HG02852 (cell line): Measurements from ENCODE around the gene DMC1.
A peak's percentile ranks its signal among the peaks of the same experiment; 100 is the strongest.

Source experiments
- ATAC-seq: cut with Tn5 transposase; IDR thresholded peaks from one replicate; pipeline ENCODE4 v1.9.1; 2021; ENCODE audit warnings: mild to moderate bottlenecking, moderate library complexity; ENCODE audit not compliant: unreplicated experiment

The DMC1 gene

DNA sequence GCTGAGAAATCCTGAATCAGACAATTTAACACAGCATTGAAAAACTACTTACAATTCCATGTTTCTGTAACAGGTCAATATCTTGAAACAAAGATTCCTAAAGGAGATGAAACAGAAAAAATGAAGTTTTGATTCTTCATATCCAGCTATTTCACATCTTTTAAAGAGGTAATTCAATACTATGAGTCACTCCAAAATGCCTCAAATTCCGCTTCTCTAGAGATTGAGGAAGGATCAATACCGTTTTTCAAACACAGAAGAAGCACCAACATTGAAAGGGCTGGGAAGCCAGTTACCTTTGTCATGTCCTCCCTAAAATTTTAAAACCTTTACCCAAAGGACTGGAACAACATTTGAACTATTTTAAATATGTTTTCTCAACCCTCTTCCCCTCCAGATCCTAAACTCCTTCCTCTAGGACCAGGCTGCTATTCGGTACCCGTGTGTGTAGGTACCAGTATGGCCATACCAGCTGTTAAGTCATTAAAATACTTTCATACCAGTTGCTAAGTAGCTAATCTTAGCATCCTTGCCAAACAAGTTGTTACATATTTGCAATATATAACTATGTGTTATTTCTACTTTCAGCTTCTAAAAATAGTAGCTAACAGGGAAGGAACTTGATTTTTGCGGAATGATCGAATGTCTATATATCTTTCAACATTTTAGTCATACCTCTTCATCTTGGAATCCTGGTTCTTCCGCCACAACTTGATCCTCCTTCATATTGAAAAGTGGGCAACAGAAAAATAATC, 2.3 kb downstream of the DMC1 start:
- no peak for ATAC-seq

DNA sequence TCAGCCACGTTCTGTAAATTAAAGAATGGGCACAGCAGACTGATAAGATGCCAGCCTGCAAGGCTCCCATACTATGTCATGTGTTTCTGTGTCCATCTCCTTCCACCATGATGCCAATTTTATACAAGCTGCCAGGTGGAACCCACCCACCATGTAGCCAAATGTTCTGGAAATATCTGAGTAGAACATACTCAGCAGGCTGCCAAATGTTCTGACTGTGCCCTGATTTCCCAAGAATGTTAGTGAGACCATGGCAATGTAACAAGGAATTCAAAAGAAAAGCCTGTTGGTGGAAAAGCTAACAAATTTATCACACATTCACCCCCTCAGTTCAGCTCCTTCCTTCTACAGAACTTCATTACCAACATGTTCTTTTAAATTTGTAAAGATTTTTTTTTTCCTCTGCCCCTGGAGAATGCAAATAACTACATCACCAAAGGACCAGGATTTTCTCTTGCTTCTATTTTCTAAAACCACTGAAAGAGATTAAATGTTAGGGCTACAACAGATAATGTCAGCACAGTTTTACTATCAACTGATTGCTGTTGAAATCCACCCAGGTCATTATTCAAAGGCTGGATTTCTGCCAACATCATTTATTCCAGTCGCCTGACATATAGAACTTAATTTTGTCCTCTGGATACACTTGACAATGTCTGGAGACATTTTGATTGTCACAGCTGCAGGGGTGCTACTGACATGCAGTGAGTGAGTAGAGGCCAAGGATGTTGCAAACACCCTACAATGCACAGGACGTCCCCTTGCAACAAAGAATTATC, 3.1 kb downstream of the DMC1 start:
- no peak for ATAC-seq

DNA sequence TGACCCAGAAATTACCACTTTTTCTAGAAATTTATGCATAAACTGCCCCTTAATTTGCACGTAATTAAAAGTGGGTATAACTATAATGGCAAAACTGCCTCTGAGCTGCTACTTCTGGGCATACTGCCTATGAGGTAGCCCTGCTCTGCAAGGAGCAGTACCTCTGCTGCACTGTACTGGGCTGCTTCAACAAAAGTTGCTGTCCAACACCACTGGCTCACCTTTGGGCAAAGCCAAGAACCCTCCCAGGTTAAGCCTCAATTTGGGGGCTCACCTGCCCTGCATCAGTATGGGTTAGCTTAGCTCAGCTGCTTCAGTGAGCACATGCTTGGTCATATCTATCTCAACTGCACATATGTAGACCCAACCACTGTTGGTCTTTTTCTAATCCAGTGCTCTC, 4.5 kb downstream of the DMC1 start:
- ATAC-seq, result no peak

DNA sequence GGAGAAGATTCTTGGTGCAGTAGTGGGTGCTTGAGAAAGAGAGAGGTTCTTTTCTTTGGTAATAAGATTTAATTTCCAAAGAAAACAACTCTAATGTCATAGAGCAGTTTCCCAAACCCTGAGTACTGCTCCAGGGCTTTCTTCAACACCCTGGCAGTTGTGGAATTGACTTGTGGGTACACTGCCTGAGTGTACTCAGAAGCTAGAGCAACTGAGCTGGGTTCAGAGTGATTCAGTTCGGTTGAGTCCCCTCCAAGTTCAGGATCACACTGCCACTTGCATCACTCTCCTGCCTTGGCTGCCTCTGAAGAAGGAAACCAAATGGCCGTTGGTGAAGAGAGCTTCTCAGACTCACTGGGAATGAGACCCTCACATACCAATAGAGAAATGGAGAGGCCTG, 5.3 kb downstream of the DMC1 start:
- no peak for ATAC-seq

DNA sequence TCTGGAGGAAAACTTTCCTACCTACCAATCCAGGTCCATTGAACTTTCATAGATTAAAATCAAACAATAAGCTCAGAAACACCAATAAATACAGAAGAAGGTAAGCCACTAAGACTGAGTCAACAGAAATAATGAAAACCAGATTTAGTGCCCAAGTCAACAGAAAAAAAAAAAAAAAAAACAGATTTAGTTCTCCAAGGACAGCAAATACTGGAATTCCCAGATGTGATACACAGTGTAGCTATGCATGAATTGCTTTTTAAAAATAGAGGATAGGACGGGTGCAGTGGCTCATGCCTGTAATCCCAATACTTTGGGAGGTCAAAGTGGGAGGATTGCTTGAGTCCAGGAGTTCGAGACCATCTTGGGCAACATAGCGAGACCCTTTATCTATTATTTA, 15.7 kb downstream of the DMC1 start:
- ATAC-seq, result no peak

DNA sequence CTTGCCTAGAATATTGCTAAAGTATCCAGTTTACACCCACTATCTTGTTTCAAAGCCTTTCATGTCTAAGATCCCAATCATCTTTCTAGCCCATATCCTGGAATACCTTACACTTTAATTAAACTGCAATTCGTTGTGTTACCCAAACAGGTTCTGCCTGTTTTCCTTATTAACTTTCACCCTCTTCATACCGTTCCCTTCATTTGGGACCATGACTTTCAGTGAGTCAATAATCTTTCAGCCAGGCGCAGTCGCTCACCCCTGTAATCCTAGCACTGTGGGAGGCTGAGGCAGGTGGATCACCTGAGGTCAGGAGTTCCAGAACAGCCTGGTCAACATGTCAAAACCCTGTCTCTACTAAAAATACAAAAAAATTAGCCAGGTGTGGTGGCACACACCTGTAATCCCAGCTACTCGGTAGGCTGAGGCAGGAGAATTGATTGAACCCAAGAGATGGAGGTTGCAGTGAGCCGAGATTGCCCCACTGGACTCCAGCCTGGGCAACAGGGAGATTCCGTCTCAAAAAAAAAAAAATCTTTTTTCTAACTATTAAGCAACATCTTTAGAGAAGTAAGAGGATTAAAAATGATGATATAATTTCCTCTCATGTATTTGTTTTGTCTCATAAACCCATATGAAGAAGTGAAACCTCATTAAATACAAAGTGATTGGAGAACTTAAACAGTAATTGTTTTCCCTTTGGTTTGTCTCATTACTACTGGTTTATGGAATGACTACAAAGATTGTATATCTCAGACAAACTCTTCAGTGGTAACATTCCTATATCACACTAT, 20.7 kb downstream of the DMC1 start:
- ATAC-seq, result no peak

DNA sequence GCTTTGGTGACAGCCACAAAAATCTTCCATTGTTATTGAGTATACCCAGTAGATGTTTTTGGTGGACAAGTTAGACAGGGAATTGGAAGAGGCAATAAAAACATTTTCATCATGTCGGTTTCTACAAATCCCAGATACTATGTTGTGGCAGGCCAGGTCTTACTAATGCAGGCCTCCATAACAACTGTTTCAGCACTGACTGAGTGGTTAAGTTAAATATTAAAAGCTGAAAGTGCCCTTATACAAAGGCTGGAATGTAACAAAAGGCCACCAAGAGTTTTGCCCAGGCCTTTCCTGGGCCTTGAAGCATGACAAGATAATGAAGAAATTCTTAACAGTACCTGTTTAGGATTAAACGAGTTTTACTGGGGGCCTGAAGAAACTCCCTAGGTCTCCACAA, 29.3 kb downstream of the DMC1 start:
- ATAC-seq, result no peak

DNA sequence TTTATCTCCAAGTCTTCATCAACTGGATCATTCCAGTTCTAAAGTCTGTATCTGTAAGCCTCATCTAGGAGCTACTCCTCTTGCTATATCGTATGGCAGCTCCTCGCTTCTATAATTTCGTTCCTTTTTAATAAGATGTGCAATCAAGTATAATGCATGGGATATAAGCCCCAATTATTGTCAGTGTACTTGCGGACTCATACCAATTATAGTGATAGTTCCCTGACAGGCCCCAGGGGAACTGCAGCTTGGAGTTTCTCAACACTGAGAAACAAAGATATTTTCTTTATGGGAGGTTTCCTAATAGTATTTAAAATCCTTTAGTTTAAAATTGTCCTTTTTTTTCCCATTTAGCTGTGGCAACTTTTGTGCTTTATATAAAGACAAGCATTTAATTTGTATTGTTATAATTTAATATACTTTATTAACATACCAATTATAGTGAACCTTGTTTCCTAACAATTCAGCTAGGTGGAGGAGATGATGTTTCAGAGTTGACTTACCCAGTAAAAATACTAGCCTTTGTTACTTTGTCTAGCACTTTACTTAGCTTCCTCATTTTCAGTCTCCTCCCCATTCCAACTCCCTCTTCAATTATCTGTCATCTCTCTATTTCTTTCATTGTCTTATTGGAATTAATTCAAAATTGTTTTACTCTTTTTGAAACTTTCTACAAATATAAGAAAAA, 38.6 kb downstream of the DMC1 start:
- no peak for ATAC-seq

DNA sequence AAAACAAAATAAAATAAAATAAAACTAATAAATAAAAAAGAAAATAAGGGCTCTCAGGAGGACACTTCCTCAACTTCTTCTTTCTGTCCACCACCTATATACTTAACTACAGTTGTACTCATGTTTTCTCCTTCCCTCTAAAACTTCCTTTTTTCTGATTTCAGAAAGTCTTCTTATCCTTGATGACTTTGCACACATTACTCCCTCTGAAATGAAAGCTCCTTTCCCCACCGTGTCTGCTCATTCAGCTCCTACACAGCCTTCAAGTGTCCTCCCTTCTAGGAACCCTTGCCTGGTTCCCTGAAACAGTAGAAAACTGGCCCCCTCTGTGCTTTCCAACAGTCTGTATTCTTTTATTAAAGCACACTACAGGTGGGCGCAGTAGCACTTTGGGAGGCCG, 45.6 kb downstream of the DMC1 start:
- no peak for ATAC-seq

DNA sequence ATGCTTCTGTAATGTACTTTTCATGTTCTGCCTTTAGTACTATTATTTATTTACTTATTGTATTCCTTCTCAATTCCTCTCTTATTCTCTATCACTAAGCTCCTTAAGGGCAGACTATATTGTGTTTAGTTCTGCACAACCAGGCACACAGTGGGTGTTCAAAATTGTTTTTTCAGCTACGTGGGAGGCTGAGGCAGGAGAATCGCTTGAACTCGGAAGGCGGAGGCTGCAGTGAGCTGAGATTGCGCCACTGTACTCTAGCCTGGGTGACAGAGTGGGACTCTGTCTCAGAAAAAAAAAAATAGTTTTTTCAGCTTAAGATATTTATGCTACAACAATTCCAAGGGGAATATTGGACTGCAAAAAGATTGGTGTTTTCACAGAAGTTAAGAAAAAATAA, 46.5 kb downstream of the DMC1 start:
- ATAC-seq, result no peak

DNA sequence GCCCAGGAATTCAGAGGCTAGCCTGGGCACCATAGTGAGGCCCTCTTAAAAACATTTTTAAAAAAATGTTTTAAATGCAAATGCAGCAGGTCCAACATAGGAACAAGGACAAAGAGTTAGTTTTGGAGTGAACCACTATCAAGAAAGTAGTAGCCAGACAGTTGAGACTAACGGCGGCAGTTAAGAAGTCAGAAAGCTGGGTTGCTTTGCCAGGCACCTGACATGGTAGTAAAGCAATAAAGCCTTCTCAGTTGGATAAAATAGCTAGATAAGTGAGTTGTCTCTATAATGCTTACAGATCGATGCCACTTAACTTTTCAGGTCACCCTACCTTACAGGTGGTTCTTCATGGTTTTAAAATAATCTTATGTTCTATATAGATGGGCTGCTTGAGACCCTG, 47.0 kb downstream of the DMC1 start:
- ATAC-seq, result no peak

DNA sequence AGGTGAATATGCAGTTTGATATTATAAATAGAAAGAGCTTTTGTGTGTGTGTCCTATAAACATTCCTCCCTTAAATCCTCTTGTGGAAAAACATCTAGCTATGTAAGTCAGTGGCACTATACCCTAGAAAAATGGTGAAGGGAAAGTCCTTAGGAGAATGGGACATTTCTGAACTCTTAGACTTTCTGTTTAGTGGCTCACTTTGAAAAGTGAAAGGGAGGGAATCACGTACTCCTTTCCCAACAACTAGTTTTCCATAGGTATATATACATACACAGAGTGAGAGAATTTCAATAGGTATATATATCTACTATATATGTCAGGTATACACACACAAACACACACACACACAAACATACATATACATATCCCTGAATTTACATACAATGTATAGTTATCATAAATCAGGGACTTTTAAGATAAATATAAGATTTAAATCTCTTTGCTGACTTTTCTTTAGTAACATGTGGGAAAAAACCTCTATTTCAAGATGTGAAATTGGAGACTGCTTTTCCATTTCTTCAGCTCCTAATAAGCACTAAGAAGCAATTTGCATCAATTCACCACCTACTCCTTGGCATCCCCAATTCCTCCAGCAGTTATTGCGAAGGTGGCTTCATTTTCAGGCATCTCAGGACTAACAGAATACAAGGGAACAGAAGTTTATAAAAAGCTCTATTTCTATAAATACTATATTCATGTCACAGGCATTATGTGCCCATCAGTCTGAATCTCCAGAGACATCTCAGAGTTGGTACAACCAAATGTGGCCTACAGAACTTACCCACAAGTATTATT, 50.3 kb downstream of the DMC1 start:
- no peak for ATAC-seq

DNA sequence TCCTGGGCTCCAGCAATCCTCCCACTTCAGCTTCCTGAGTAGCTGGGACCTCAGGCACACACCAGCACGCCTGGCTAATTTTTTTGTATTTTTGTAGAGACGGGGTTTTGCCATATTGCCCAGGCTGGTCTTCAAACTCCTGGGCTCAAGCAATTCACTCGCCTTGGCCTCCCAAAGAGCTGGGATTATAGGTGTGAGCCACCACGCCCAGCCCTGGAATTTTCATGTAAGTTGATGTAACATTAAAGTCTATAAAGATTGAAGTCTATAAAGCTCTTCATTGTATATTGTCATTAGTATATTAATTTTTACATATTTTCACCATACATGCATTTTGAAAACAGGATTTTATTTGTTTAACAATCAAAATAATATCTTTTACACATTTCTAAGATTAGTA, 51.4 kb downstream of the DMC1 start:
- ATAC-seq, result no peak

DNA sequence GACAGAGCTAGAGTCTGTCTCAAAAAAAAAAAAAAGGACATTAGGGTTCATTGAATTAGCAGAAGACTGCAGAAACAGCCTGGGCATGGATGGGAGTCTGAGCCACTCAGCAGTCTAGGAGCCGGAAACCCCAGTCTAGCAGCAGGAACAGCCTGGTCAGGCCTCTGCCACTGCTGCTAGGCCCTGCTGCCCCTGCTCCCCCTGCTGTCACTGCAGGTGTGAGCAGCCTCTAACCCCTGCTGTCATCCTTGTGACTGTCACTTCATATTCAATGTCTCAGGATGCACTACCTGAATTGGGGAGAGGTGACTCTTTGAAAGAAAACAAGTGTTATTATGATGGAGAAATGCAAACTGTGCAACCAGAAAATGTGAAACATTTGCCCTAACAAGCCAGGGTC, 56.9 kb downstream of the DMC1 start:
- ATAC-seq, result no peak

DNA sequence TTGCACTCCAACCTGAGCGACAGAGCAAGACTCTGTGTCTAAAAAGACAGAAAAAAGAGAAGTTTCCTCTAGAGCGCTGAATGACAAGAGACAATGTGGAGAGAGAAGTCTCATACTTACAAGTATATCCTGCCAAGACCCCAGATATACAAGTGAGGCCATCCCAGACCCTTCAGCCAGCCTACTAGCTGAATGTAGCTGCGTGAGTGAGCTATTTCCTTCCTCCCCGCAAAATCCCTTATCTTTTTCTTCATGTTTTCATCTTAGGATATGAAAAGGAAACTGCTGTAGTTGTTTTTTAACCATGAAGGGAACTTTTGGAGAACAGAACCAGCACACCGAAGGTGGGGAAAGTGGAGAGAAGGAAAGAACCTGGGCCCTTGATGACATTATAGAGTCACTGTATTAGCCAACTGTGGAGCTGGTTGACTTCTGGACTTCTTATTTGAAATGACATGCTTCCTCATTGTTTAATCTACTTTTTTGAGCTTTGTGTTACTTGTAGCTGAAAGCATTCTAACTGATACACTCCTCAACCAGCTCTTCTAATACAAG, 59.5 kb downstream of the DMC1 start:
- no peak for ATAC-seq

DNA sequence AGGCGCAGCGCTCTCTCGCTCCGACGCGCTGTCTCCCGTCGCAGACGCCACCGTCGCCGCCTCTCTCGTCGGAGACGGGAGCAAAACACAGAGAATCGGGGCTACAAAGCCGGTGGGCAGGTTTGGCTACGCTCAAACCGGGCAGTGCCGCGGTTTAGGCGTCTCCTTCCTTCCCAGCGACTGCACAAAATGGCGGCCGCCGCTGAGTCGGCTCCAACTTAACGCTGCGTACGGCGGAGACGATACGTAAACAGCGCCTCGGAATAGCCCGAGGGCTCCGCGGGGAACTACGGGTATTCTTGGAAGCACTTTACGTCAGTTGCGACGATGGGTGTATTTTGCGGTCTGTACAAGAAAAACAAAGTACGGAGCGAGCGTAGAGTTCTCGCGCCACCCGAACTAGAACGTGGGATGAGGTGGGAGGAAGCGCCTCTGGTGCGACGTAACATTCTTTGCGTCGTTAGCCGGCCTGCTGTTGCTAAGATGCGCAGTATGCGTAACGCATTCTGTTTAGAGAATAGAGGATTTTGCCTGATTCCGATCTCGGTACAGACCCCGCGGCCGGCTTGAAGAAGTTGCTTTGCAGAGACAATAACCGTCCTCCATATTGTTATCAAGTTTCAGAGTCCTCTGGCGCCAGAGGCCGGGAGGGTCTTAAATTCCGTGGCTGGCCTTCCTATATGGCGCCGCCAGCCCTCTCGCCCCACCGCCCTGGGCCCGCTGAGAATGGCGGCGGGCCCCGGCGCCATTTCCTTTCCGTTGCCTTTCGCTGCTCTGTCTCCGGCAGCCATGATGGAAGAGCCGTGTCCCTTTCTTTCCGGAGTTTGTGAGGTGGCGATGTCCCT, 63.6 kb downstream of the DMC1 start, which contains the start of gene DDX17:
DDX17 (minus strand) TSS at position 194 of the 845 bp plus-strand sequence.
- peak; percentile 82 for ATAC-seq

DNA sequence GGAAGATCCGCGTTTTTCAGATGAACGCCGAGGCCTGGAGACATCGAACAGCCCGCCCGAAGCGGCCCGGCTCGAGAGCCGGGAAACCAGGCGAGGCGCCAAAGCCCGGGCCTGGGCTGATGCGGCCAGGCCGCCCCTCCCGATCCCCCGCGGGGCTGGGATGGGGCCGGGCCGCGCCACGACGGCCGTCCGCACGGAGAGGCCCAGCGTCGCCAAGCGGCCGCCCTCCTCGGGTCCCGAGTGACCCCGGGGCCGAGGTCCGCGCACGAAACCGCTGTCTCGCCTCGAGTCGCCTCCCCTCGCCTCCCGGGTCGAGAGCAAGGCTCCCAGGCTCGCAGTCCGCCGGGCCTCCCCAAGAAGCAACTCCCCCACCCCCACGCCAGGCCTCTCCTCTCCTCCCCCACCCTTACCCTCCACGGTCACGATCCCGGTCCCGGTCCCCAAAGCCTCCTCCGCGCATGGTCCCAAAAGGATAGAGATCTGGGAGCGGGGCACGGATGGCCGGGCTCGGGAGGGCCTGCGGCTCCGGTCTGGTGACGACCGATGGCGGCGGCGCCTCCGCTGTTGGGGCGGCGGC, 64.4 kb downstream of the DMC1 start:
- ATAC-seq, result peak; percentile 25

DNA sequence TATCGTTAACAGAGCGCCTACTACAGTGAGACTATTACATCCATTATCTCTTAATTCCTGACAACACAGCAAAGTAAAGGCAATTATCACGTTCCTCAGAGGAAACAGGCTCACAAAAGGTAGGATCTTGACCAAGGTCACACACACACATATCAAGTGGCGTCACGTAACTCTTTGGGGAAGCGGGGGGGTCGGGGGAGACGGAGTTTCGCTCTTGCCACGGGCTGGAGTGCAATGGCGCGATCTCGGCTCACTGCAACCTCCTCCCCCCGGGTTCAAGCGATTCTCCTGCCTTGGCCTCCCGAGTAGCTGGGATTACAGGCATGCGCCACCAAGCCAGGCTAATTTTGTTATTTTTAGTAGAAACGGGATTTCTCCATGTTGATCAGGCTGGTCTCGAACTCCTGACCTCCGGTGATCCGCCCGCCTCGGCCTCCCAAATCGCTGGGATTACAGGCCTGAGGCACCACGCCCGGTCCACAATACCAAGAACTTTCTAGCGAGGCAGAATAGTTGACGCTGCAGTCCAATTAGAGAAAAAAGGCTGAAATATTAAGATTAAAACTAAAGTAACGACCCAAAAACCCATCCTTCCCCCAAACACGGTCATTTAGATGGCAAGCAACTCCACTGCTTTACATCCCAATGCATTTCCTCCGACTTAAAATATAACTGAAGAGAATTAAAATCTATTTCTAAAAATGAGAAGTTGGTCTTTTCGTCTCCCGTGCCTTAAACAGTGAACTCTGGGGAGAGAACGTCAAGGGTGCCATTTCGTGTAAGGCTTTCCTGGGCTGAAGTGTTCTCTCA, 65.0 kb downstream of the DMC1 start:
- ATAC-seq, result no peak
